ENCODE data around the gene C1orf87.
A peak's percentile ranks its signal among the peaks of the same experiment; 100 is the strongest.

The C1orf87 gene

DNA sequence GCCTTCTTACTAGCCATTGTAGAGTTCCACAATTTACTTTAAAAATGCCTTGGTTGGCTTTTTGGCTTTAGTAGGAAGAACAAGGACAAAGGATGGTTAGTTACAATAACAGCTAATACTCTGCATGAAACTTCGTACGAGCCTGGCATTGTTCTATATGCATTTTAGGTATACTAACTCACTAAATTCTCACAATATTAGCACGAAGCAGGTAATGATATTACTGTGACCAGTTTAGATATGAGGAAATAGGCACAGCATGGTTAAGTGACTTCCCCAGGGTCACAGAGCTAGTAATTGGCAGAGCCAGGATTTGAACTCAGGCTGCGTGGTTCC is 96.5 kb downstream of the C1orf87 start:
- Histone ChIP-seq H3K9ac (ENCODE audit: low read length) (no peak overlapping the region), H3K27ac (ENCODE audit: low read length) (no peak overlapping the region), H4K20me1 (ENCODE audit: insufficient read depth, low read length) (no peaks in the 10 kb centered on the region), H3K79me2 (ENCODE audit: low read length) (no peaks in the 10 kb centered on the region), H2AFZ (ENCODE audit: low read length) (no peak overlapping the region), H3F3A (ENCODE audit: insufficient read depth, low read length) (no peaks in the 10 kb centered on the region), H3K4me1 (ENCODE audit: low read length) (no peaks in the 10 kb centered on the region), H3K9me3 (replicated peaks; ENCODE audit: insufficient read depth, low read length) (no peaks in the 10 kb centered on the region), H3K36me3 (replicated peaks; ENCODE audit: insufficient read depth, low read length) (no peaks in the 10 kb centered on the region), H3K4me2 (ENCODE audit: low read depth, low read length) (no peak overlapping the region; the same call in 1 of the 2 replicates), H3K27me3 (replicated peaks; ENCODE audit: insufficient read depth, low read length) (no peaks in the 10 kb centered on the region), H3K4me3 (ENCODE audit: low read length) (no peak overlapping the region), H3K9me2 (replicated peaks; ENCODE audit: insufficient read depth, low read length) (no peaks in the 10 kb centered on the region)
- no peak for DNase-seq
- TF ChIP-seq, protein P1, sequence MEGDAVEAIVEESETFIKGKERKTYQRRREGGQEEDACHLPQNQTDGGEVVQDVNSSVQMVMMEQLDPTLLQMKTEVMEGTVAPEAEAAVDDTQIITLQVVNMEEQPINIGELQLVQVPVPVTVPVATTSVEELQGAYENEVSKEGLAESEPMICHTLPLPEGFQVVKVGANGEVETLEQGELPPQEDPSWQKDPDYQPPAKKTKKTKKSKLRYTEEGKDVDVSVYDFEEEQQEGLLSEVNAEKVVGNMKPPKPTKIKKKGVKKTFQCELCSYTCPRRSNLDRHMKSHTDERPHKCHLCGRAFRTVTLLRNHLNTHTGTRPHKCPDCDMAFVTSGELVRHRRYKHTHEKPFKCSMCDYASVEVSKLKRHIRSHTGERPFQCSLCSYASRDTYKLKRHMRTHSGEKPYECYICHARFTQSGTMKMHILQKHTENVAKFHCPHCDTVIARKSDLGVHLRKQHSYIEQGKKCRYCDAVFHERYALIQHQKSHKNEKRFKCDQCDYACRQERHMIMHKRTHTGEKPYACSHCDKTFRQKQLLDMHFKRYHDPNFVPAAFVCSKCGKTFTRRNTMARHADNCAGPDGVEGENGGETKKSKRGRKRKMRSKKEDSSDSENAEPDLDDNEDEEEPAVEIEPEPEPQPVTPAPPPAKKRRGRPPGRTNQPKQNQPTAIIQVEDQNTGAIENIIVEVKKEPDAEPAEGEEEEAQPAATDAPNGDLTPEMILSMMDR (IDR thresholded peaks at IDR 0.05; ENCODE audit: low read length), result no peak; the same call in none of the 2 replicates
- TF ChIP-seq EZH2phosphoT487 (IDR thresholded peaks at IDR 0.05; ENCODE audit: low read length), result no peak
- TF ChIP-seq EZH2 (optimal IDR thresholded peaks at IDR 0.05; ENCODE audit: low read depth, low read length), result no peak

- peak; percentile 51 for DNase-seq
- no peaks in the 10 kb centered on the region for H3K36me3 ChIP-seq (replicated peaks; ENCODE audit: insufficient read depth, low read length)
- H3F3A ChIP-seq (ENCODE audit: insufficient read depth, low read length), result no peaks in the 10 kb centered on the region
- H3K9ac ChIP-seq (ENCODE audit: low read length), result no peak overlapping the region
- H3K4me2 ChIP-seq (ENCODE audit: low read depth, low read length), result peak overlapping the region; percentile 31; the same call in 1 of the 2 replicates
- no peaks in the 10 kb centered on the region for H3K79me2 ChIP-seq (ENCODE audit: low read length)
- no peak overlapping the region for H3K27ac ChIP-seq (ENCODE audit: low read length)
- no peaks in the 10 kb centered on the region for H3K4me1 ChIP-seq (ENCODE audit: low read length)
- H3K4me3 ChIP-seq (ENCODE audit: low read length), result no peak overlapping the region
- H3K9me3 ChIP-seq (replicated peaks; ENCODE audit: insufficient read depth, low read length), result no peaks in the 10 kb centered on the region
- H3K27me3 ChIP-seq (replicated peaks; ENCODE audit: insufficient read depth, low read length), result no peaks in the 10 kb centered on the region
- no peak overlapping the region for H2AFZ ChIP-seq (ENCODE audit: low read length)
- H3K9me2 ChIP-seq (replicated peaks; ENCODE audit: insufficient read depth, low read length), result no peaks in the 10 kb centered on the region
- H4K20me1 ChIP-seq (ENCODE audit: insufficient read depth, low read length), result no peaks in the 10 kb centered on the region
- TF ChIP-seq EZH2phosphoT487 (IDR thresholded peaks at IDR 0.05; ENCODE audit: low read length), result no peak
- TF ChIP-seq, protein P1 (IDR thresholded peaks at IDR 0.05; ENCODE audit: low read length), result peak; percentile 93
- no peak for TF ChIP-seq EZH2 (optimal IDR thresholded peaks at IDR 0.05; ENCODE audit: low read depth, low read length)
Observed at GRCh38 chr1:59976194-59977074, 97.1 kb downstream of the C1orf87 start.

- H3K79me2 ChIP-seq (ENCODE audit: low read length), result no peaks in the 10 kb centered on the region
- H3K9me2 ChIP-seq (replicated peaks; ENCODE audit: insufficient read depth, low read length), result no peaks in the 10 kb centered on the region
- no peak for DNase-seq
- H2AFZ ChIP-seq (ENCODE audit: low read length), result no peak overlapping the region
- H4K20me1 ChIP-seq (ENCODE audit: insufficient read depth, low read length), result no peaks in the 10 kb centered on the region
- no peak overlapping the region for H3K4me3 ChIP-seq (ENCODE audit: low read length)
- no peaks in the 10 kb centered on the region for H3K27me3 ChIP-seq (replicated peaks; ENCODE audit: insufficient read depth, low read length)
- H3F3A ChIP-seq (ENCODE audit: insufficient read depth, low read length), result no peaks in the 10 kb centered on the region
- H3K9me3 ChIP-seq (replicated peaks; ENCODE audit: insufficient read depth, low read length), result no peaks in the 10 kb centered on the region
- H3K36me3 ChIP-seq (replicated peaks; ENCODE audit: insufficient read depth, low read length), result no peaks in the 10 kb centered on the region
- H3K27ac ChIP-seq (ENCODE audit: low read length), result no peak overlapping the region
- H3K4me1 ChIP-seq (ENCODE audit: low read length), result 0 out of 2 replicates have a peak, but pooled peaks cover 3% of the 10 kb centered on the region
- H3K4me2 ChIP-seq (ENCODE audit: low read depth, low read length), result no peak overlapping the region
- no peak overlapping the region for H3K9ac ChIP-seq (ENCODE audit: low read length)
- TF ChIP-seq EZH2 (optimal IDR thresholded peaks at IDR 0.05; ENCODE audit: low read depth, low read length) (no peak), EZH2phosphoT487 (IDR thresholded peaks at IDR 0.05; ENCODE audit: low read length) (no peak)
- TF ChIP-seq, protein P1 (IDR thresholded peaks at IDR 0.05; ENCODE audit: low read length), result no peak
Observed at GRCh38 chr1:59973719-59974118, 99.9 kb downstream of the C1orf87 start.
